ENCODE data around the gene CARHSP1.

- TF ChIP-seq POLR2A (IDR thresholded peaks at IDR 0.05; ENCODE audit: low read depth, low read length) (no peak), TAF1 (IDR thresholded peaks at IDR 0.05; ENCODE audit: low read depth, low read length) (no peak), POLR2AphosphoS5 (IDR thresholded peaks at IDR 0.05; ENCODE audit: low read depth, low read length) (no peak), SPI1 (IDR thresholded peaks at IDR 0.05; ENCODE audit: low read depth, low read length) (no peak), PAX5 (IDR thresholded peaks at IDR 0.05; ENCODE audit: insufficient read depth, low read length, severe bottlenecking) (no peak), POU2F2 (IDR thresholded peaks at IDR 0.05; ENCODE audit: low read depth, low read length) (no peak)
Observed at GRCh38 chr16:8886593-8887430, 18.0 kb upstream of the CARHSP1 start.
